IgD-negative memory B cell (primary cell): Measurements from ENCODE around the gene ALDH8A1. TPM values are rescaled to one million over a fixed set of nuclear protein-coding genes. Genes with fewer than 3 reads are reported as not detected.

Experiments
- H3K27ac Mint-ChIP-seq, 3 donors: one replicate each; pipeline ENCODE4 v1.8.0; 2020 to 2022; ENCODE audit warnings: mild to moderate bottlenecking in 3 of 3, mixed read lengths in 3 of 3, moderate library complexity in 1 of 3
- H3K27me3 Mint-ChIP-seq: one replicate; pipeline ENCODE4 v1.8.0; 2021; ENCODE audit warnings: mixed read lengths
- H3K36me3 Mint-ChIP-seq: one replicate; pipeline ENCODE4 v1.8.0; 2020; ENCODE audit warnings: mild to moderate bottlenecking, mixed read lengths
- H3K4me1 Mint-ChIP-seq, 3 donors: one replicate each; pipeline ENCODE4 v1.8.0; 2020 to 2022; ENCODE audit warnings: mixed read lengths in 3 of 3, mild to moderate bottlenecking in 1 of 3
- H3K4me3 Mint-ChIP-seq, 4 donors: one replicate each; pipeline ENCODE4 v1.8.0; 2020 to 2022; ENCODE audit warnings: mild to moderate bottlenecking in 4 of 4, mixed read lengths in 4 of 4, moderate library complexity in 3 of 4
- H3K9me3 Mint-ChIP-seq, 3 donors: one replicate each; pipeline ENCODE4 v1.8.0; 2020 to 2021; ENCODE audit warnings: mixed read lengths in 3 of 3, mild to moderate bottlenecking in 1 of 3
- polyA plus RNA-seq: library from polyadenylated mRNA; unstranded; fragments of 300-500 nt; fragmentation: Illumina TruSeq; gene quantifications from one replicate; pipeline ENCODE4 v1.2.3, GENCODE V29; 2021

The ALDH8A1 gene, protein sequence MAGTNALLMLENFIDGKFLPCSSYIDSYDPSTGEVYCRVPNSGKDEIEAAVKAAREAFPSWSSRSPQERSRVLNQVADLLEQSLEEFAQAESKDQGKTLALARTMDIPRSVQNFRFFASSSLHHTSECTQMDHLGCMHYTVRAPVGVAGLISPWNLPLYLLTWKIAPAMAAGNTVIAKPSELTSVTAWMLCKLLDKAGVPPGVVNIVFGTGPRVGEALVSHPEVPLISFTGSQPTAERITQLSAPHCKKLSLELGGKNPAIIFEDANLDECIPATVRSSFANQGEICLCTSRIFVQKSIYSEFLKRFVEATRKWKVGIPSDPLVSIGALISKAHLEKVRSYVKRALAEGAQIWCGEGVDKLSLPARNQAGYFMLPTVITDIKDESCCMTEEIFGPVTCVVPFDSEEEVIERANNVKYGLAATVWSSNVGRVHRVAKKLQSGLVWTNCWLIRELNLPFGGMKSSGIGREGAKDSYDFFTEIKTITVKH
- polyA plus RNA-seq = not detected

- Mint-ChIP-seq H3K4me1 (no peaks in the 10 kb centered on the region), H3K27ac (no peak within 1 kb of the TSS), H3K4me3 (no peak within 1 kb of the TSS), H3K9me3 (no peaks in the 10 kb centered on the region), H3K36me3 (no peaks in the 10 kb centered on the region), H3K27me3 (no peaks in the 10 kb centered on the region)
Measured at GRCh38 chr6:134949927-134950326, at the start of gene ALDH8A1. TSS of gene ALDH8A1 (minus strand) at chr6:134950101. CDS start at chr6:134950053, 48 bp downstream.

- Mint-ChIP-seq H3K4me1 (peaks cover 4 to 6% (median 6%) of the 10 kb centered on the region in 3 donors), H3K36me3 (peaks cover 4% of the 10 kb centered on the region), H3K27me3 (no peaks in the 10 kb centered on the region), H3K27ac (no peak overlapping the region), H3K9me3 (no peaks in the 10 kb centered on the region), H3K4me3 (no peak overlapping the region)
Measured at GRCh38 chr6:134999107-134999506, 49.2 kb upstream of the ALDH8A1 start.

DNA sequence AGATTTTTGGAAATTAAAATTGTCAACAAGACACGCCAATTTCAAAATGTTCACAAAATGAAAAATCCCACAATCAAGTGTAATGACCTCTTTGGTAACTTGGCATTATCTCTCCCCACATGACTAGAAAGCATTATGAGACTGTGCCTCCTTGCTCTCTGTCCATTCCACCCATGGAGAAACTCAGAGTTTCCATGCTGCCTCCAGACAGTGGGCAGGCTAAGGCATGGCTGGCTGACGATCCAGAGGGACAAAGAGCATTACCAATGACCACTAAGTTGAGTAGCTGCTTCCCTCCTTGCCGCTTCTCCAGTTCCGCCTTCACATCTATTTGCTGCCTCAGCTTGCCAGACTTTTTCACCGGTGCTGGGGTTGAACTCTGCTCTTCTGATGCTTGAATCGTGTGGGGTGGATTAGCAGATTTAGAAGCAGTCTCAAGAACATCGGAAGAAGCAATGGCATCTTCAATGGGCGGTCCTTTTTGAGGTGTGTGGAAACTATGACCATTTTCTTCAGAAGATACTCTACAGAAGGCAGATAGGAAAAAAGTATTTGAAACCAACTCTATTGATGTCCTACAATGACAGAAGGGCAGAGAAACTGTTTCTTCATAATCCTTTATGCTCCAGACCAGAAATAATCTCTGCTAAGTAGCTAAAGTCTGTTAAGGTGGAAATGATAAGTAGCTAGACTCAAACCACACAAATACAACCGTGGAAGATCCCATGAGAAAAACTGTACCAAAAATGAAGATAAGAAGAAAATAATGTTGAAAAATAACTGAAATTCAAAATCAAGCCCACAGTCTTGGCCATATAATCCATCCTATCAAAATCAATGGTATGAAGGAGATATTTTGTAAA lies 47.5 kb upstream of the ALDH8A1 start:
- Mint-ChIP-seq H3K27me3 (no peaks in the 10 kb centered on the region), H3K36me3 (peaks cover 4% of the 10 kb centered on the region), H3K4me3 (no peak overlapping the region), H3K27ac (no peak overlapping the region), H3K4me1 (peaks cover 0 to 2% (median under 1%) of the 10 kb centered on the region in 3 donors), H3K9me3 (no peaks in the 10 kb centered on the region)

GRCh38 chr6:134995536-134995935 lies 45.6 kb upstream of the ALDH8A1 start:
- no peak overlapping the region for H3K4me3 Mint-ChIP-seq

GRCh38 chr6:134994431-134994830 lies 44.5 kb upstream of the ALDH8A1 start:
- Mint-ChIP-seq H3K9me3 (no peaks in the 10 kb centered on the region), H3K27ac (peak overlapping the region in 1 of 3 donors; percentile 23), H3K36me3 (peaks cover 4% of the 10 kb centered on the region), H3K27me3 (no peaks in the 10 kb centered on the region), H3K4me1 (peaks cover 0 to 2% (median 0%) of the 10 kb centered on the region in 3 donors), H3K4me3 (no peak overlapping the region)

More at GRCh38 chr6:134995536-134995935, 45.6 kb upstream of the ALDH8A1 start:
- peaks cover 4% of the 10 kb centered on the region for H3K36me3 Mint-ChIP-seq
- no peak overlapping the region for H3K27ac Mint-ChIP-seq
- H3K4me1 Mint-ChIP-seq = peaks cover 0 to 2% (median 0%) of the 10 kb centered on the region in 3 donors
- H3K9me3 Mint-ChIP-seq = no peaks in the 10 kb centered on the region
- H3K27me3 Mint-ChIP-seq = no peaks in the 10 kb centered on the region

- no peaks in the 10 kb centered on the region for H3K27me3 Mint-ChIP-seq
- H3K36me3 Mint-ChIP-seq = peaks cover 6% of the 10 kb centered on the region
- no peaks in the 10 kb centered on the region for H3K9me3 Mint-ChIP-seq
Measured at GRCh38 chr6:134992155-134992554, 42.3 kb upstream of the ALDH8A1 start.

GRCh38 chr6:134990262-134990661 lies 40.4 kb upstream of the ALDH8A1 start:
- Mint-ChIP-seq H3K4me1 (peaks cover 0 to 3% (median 2%) of the 10 kb centered on the region in 3 donors), H3K4me3 (no peak overlapping the region), H3K27ac (no peak overlapping the region), H3K27me3 (no peaks in the 10 kb centered on the region), H3K36me3 (peaks cover 6% of the 10 kb centered on the region), H3K9me3 (no peaks in the 10 kb centered on the region)

More at GRCh38 chr6:134992155-134992554, 42.3 kb upstream of the ALDH8A1 start:
- H3K4me1 Mint-ChIP-seq = peaks cover 0 to 3% (median 2%) of the 10 kb centered on the region in 3 donors
- H3K27ac Mint-ChIP-seq = no peak overlapping the region
- H3K4me3 Mint-ChIP-seq = no peak overlapping the region

DNA sequence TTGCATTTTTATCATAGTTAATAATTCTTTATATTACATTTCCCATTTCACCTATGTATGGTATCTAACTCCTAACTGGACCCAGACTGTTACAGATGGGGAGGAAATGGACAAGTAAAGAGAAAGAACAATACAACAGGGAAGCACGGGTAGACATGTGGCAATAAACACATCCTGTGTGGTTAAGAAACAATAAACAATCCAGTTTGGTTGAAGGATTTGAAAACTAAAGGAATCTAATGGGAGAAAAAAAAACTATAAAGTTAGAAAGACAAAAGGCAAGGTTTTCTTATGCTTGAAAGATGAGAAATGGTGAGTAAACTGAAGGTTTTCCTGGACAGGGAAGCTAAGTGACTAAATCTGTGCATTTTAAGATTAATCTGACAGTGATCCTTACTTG lies 34.9 kb upstream of the ALDH8A1 start:
- Mint-ChIP-seq H3K27me3 (no peaks in the 10 kb centered on the region), H3K36me3 (peaks cover 22% of the 10 kb centered on the region), H3K27ac (no peak overlapping the region), H3K9me3 (no peaks in the 10 kb centered on the region), H3K4me1 (peaks cover 6 to 8% (median 7%) of the 10 kb centered on the region in 3 donors), H3K4me3 (no peak overlapping the region)

DNA sequence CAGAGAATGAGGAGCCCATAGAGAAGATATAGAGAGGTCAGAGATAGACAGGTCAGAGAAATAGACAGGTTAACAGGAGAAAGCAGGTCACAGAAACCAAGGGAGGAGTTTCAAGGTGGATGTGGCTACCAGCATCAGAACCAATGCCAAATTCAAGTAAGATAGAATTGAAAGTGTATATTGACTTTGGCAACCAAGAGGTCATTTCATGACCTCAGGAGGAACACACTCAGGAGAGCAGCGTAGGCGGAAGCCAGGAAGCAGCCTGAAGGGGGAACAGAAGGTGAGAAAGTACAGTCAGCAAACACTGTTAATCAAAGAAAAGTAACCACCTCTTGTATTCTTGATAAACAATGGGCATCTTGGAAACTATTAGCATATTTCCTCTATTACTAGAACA lies 33.9 kb upstream of the ALDH8A1 start:
- H3K4me1 Mint-ChIP-seq = peaks cover 6 to 13% (median 7%) of the 10 kb centered on the region in 3 donors
- no peaks in the 10 kb centered on the region for H3K27me3 Mint-ChIP-seq
- no peak overlapping the region for H3K27ac Mint-ChIP-seq
- H3K36me3 Mint-ChIP-seq = peaks cover 23% of the 10 kb centered on the region
- H3K9me3 Mint-ChIP-seq = no peaks in the 10 kb centered on the region
- no peak overlapping the region for H3K4me3 Mint-ChIP-seq

GRCh38 chr6:134982161-134982560 lies 32.3 kb upstream of the ALDH8A1 start:
- Mint-ChIP-seq H3K4me3 (no peak overlapping the region), H3K9me3 (no peaks in the 10 kb centered on the region), H3K36me3 (peaks cover 25% of the 10 kb centered on the region), H3K27me3 (no peaks in the 10 kb centered on the region), H3K27ac (no peak overlapping the region), H3K4me1 (peaks cover 7 to 11% (median 8%) of the 10 kb centered on the region in 3 donors)

DNA sequence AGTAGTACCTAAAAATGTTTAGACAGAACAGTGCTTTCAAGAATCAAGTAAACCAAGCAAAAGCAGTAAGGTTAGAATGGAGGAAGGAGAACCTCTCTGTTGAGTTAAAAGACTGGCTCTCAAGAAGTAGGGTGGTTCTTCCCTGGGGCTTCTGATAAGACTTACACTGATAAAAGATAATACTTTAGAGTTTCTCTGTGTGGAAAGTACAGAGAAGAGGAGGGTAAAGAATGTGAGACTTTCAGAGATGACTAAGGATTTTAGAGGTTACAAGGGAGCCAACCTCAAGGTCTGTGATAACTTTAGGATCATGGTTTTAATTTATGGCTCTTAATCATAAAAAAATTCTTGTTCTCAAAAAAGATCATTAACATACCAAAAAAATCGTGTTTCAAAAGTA lies 30.9 kb upstream of the ALDH8A1 start:
- Mint-ChIP-seq H3K36me3 (peaks cover 31% of the 10 kb centered on the region), H3K9me3 (no peaks in the 10 kb centered on the region), H3K4me1 (peaks cover 7 to 11% (median 8%) of the 10 kb centered on the region in 3 donors), H3K27ac (no peak overlapping the region), H3K4me3 (no peak overlapping the region), H3K27me3 (no peaks in the 10 kb centered on the region)

GRCh38 chr6:134979142-134979541 lies 29.2 kb upstream of the ALDH8A1 start:
- Mint-ChIP-seq H3K27me3 (no peaks in the 10 kb centered on the region), H3K36me3 (peaks cover 31% of the 10 kb centered on the region), H3K4me1 (peaks cover 7 to 9% (median 8%) of the 10 kb centered on the region in 3 donors), H3K27ac (no peak overlapping the region), H3K9me3 (no peaks in the 10 kb centered on the region), H3K4me3 (no peak overlapping the region)

DNA sequence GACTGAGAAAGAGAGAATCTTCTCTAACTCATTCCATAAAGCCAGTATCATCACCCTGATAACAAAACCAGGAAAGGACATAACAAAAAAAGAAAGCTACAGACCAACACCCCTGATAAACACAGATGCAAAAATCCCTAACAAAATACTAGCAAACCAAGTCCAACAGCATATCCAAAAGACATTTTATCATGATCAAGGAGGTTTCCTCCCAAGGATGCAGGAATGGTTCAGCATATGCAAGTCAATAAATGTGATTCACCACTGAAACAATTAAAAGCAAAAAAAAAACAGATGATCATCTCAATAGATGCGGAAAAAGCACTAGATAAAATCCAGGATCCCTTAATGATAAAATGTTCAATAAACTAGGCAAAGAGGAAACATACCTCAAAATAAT lies 24.5 kb upstream of the ALDH8A1 start:
- no peak overlapping the region for H3K4me3 Mint-ChIP-seq
- H3K27ac Mint-ChIP-seq = no peak overlapping the region
- H3K27me3 Mint-ChIP-seq = no peaks in the 10 kb centered on the region
- peaks cover 0 to 3% (median 3%) of the 10 kb centered on the region in 3 donors for H3K4me1 Mint-ChIP-seq
- no peaks in the 10 kb centered on the region for H3K9me3 Mint-ChIP-seq
- peaks cover 28% of the 10 kb centered on the region for H3K36me3 Mint-ChIP-seq

GRCh38 chr6:134967711-134968110 lies 17.8 kb upstream of the ALDH8A1 start:
- H3K4me3 Mint-ChIP-seq = no peak overlapping the region
- H3K27ac Mint-ChIP-seq = no peak overlapping the region
- no peaks in the 10 kb centered on the region for H3K9me3 Mint-ChIP-seq
- H3K4me1 Mint-ChIP-seq = peaks cover 0 to 2% (median 0%) of the 10 kb centered on the region in 3 donors
- no peaks in the 10 kb centered on the region for H3K27me3 Mint-ChIP-seq
- peaks cover 11% of the 10 kb centered on the region for H3K36me3 Mint-ChIP-seq
